Right atrium auricular region (tissue), 2 donors: Measurements from ENCODE around the gene UQCRHL. TPM values are rescaled to one million over a fixed set of nuclear protein-coding genes. Genes with fewer than 3 reads are reported as not detected.
A peak's percentile ranks its signal among the peaks of the same experiment; 100 is the strongest.

Experiments
- DNase-seq: peaks from one replicate; pipeline ENCODE4 v3.0.0-alpha.2; 2019; ENCODE audit warnings: low spot score
- H3K27ac ChIP-seq, 2 donors: fragments of 200-600 bp; sonication (generic); 1 replicate in 1 of 2; 2 replicates in 1 of 2; pipeline ENCODE4 v1.5.1; 2016 to 2019
- H3K27me3 ChIP-seq, 2 donors: fragments of 200-600 bp; sonication (generic); one replicate each; pipeline versions ENCODE4 v1.5.1 to v1.6.0; 2017 to 2019
- H3K36me3 ChIP-seq: fragments of 200-600 bp; sonication (generic); one replicate; pipeline ENCODE4 v1.5.1; 2016
- H3K4me1 ChIP-seq, 2 donors: fragments of 200-600 bp; sonication (generic); one replicate each; pipeline versions ENCODE4 v1.5.1 to v1.6.0; 2017 to 2019
- H3K4me3 ChIP-seq, 2 donors: fragments of 200-600 bp; sonication (generic); 1 replicate in 1 of 2; 2 replicates in 1 of 2; pipeline ENCODE4 v1.5.1; 2017 to 2019; ENCODE audit warnings: mild to moderate bottlenecking in 1 of 2, moderate library complexity in 1 of 2
- H3K9me3 ChIP-seq, 2 donors: fragments of 200-600 bp; sonication (generic); one replicate each; pipeline ENCODE4 v1.5.1; 2019
- total RNA-seq, 2 donors: library from RNA; depleted of rRNA; stranded (reverse); fragments of >200 nt; gene quantifications; one replicate each; pipeline ENCODE4 v1.1.0, GENCODE V29; 2016
- TF ChIP-seq, protein P1 (sequence below), 2 donors: fragments of 200-600 bp; sonication (generic); IDR thresholded peaks; one replicate each; pipeline ENCODE4 v1.5.1; 2019; ENCODE audit warnings: antibody characterized with exemption in 2 of 2

The UQCRHL gene
- total RNA-seq, 2 donors from 2014 or later: 1.6 to 5.5 TPM

- TF ChIP-seq, protein P1, sequence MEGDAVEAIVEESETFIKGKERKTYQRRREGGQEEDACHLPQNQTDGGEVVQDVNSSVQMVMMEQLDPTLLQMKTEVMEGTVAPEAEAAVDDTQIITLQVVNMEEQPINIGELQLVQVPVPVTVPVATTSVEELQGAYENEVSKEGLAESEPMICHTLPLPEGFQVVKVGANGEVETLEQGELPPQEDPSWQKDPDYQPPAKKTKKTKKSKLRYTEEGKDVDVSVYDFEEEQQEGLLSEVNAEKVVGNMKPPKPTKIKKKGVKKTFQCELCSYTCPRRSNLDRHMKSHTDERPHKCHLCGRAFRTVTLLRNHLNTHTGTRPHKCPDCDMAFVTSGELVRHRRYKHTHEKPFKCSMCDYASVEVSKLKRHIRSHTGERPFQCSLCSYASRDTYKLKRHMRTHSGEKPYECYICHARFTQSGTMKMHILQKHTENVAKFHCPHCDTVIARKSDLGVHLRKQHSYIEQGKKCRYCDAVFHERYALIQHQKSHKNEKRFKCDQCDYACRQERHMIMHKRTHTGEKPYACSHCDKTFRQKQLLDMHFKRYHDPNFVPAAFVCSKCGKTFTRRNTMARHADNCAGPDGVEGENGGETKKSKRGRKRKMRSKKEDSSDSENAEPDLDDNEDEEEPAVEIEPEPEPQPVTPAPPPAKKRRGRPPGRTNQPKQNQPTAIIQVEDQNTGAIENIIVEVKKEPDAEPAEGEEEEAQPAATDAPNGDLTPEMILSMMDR (IDR thresholded peaks at IDR 0.05): no peak
- H3K27me3 ChIP-seq: no peaks in the 10 kb centered on the region
- no peak for DNase-seq
- no peaks in the 10 kb centered on the region for H3K4me1 ChIP-seq
- H3K4me3 ChIP-seq: no peak overlapping the region
- no peaks in the 10 kb centered on the region for H3K9me3 ChIP-seq
- H3K27ac ChIP-seq: peak overlapping the region in 1 of 2 donors; percentile 39
- H3K36me3 ChIP-seq: no peaks in the 10 kb centered on the region
Observed at GRCh38 chr1:15810073-15810472, 2.6 kb upstream of the UQCRHL start.

DNA sequence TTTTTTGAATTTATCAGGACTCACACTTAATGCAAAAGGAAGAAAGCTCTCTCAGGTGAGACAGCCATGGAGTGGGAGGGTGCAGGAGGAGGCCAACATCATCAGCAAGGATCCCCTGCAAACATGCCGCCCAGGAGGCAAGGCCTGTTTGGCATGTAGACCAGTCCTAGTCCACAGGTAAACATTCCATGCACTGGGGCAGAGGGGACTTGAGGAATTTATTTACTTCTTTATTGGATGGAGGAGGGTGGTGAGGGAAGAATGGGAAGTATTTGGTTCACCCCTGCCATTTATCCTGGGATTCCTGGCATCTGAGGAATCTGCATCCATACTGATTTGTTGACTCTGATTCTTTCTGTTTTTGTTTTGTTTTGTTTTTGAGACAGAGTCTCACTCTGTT lies 1.5 kb upstream of the UQCRHL start:
- H3K4me3 ChIP-seq: no peak overlapping the region
- DNase-seq: no peak
- no peaks in the 10 kb centered on the region for H3K4me1 ChIP-seq
- no peaks in the 10 kb centered on the region for H3K9me3 ChIP-seq
- TF ChIP-seq, protein P1 (IDR thresholded peaks at IDR 0.05): no peak
- H3K27me3 ChIP-seq: no peaks in the 10 kb centered on the region
- no peak overlapping the region for H3K27ac ChIP-seq
- H3K36me3 ChIP-seq: no peaks in the 10 kb centered on the region

GRCh38 chr1:15807121-15807520 lies 328 bp downstream of the UQCRHL start:
- H3K9me3 ChIP-seq: no peaks in the 10 kb centered on the region
- no peaks in the 10 kb centered on the region for H3K27me3 ChIP-seq
- no peak overlapping the region for H3K4me3 ChIP-seq
- TF ChIP-seq, protein P1 (IDR thresholded peaks at IDR 0.05): no peak
- no peak overlapping the region for H3K27ac ChIP-seq
- no peak for DNase-seq
- H3K36me3 ChIP-seq: no peaks in the 10 kb centered on the region
- H3K4me1 ChIP-seq: no peaks in the 10 kb centered on the region

DNA sequence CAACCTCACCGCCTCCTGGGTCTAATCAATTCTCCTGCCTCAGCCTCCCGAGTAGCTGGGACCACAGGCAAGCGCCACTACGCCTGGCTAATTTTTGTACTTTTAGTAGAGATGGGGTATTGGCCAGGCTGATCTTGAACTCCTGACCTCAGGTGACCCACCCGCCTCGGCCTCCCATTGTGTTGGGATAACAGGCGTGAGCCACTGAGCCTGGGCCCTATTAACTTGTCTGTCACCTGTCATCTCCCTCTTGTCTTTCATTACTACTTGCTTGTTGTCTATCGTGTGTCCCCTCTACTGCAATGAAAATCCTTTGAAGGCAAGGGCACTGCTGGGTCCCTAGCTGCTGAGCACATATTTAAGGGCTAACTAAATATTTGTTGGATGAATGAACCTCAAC lies 3.4 kb downstream of the UQCRHL start:
- Histone ChIP-seq H3K4me1 (peaks cover 0 to 20% of the 10 kb centered on the region in 2 donors), H3K36me3 (no peaks in the 10 kb centered on the region), H3K27me3 (no peaks in the 10 kb centered on the region), H3K9me3 (no peaks in the 10 kb centered on the region), H3K27ac (no peak overlapping the region), H3K4me3 (no peak overlapping the region)
- no peak for DNase-seq
- TF ChIP-seq, protein P1 (IDR thresholded peaks at IDR 0.05): no peak

- TF ChIP-seq, protein P1 (IDR thresholded peaks at IDR 0.05): peak in 1 of 2 donors; percentile 53
- Histone ChIP-seq H3K36me3 (no peaks in the 10 kb centered on the region), H3K9me3 (no peaks in the 10 kb centered on the region), H3K4me3 (no peak overlapping the region), H3K27me3 (no peaks in the 10 kb centered on the region), H3K4me1 (peaks cover 0 to 26% of the 10 kb centered on the region in 2 donors), H3K27ac (no peak overlapping the region)
- DNase-seq: no peak
Observed at GRCh38 chr1:15803380-15803779, 4.1 kb downstream of the UQCRHL start.

- H3K9me3 ChIP-seq: no peaks in the 10 kb centered on the region
- H3K36me3 ChIP-seq: no peaks in the 10 kb centered on the region
- H3K4me3 ChIP-seq: no peak overlapping the region
- TF ChIP-seq, protein P1 (IDR thresholded peaks at IDR 0.05): no peak
- H3K4me1 ChIP-seq: peaks cover 0 to 26% of the 10 kb centered on the region in 2 donors
- no peaks in the 10 kb centered on the region for H3K27me3 ChIP-seq
- H3K27ac ChIP-seq: no peak overlapping the region
- no peak for DNase-seq
Observed at GRCh38 chr1:15802234-15802965, 5.0 kb downstream of the UQCRHL start.
